ENCODE results near the gene NEK11.

GRCh38 chr3:131338948-131339640 is 312.4 kb downstream of the NEK11 start:
- TF ChIP-seq EZH2 (IDR thresholded peaks at IDR 0.05; ENCODE audit: borderline replicate concordance, low read depth, low read length, severe bottlenecking): no peak
- TF ChIP-seq, protein P1, sequence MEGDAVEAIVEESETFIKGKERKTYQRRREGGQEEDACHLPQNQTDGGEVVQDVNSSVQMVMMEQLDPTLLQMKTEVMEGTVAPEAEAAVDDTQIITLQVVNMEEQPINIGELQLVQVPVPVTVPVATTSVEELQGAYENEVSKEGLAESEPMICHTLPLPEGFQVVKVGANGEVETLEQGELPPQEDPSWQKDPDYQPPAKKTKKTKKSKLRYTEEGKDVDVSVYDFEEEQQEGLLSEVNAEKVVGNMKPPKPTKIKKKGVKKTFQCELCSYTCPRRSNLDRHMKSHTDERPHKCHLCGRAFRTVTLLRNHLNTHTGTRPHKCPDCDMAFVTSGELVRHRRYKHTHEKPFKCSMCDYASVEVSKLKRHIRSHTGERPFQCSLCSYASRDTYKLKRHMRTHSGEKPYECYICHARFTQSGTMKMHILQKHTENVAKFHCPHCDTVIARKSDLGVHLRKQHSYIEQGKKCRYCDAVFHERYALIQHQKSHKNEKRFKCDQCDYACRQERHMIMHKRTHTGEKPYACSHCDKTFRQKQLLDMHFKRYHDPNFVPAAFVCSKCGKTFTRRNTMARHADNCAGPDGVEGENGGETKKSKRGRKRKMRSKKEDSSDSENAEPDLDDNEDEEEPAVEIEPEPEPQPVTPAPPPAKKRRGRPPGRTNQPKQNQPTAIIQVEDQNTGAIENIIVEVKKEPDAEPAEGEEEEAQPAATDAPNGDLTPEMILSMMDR (IDR thresholded peaks at IDR 0.05; ENCODE audit: borderline replicate concordance, extremely low read depth, low read length, poor library complexity, severe bottlenecking): no peak

All from DND-41 (cell line).